GM12875 (cell line): ENCODE data around the gene FAAP20.

Source experiments
- H3K4me3 ChIP-seq: one replicate; pipeline ENCODE4 v1.5.1; 2011; ENCODE audit warnings: low read depth, low read length, control low read depth
- TF ChIP-seq, protein P1 (sequence below): IDR thresholded peaks from 2 replicates; pipeline ENCODE4 v1.5.1; 2011; ENCODE audit warnings: low read depth, mild to moderate bottlenecking, control low read depth, inconsistent platforms, low read length, moderate library complexity, borderline replicate concordance; ENCODE audit not compliant: insufficient read depth

FAAP20 gene

GRCh38 chr1:2224170-2224584 lies 29.6 kb upstream of the FAAP20 start:
- no peak overlapping the region for H3K4me3 ChIP-seq
- TF ChIP-seq, protein P1, sequence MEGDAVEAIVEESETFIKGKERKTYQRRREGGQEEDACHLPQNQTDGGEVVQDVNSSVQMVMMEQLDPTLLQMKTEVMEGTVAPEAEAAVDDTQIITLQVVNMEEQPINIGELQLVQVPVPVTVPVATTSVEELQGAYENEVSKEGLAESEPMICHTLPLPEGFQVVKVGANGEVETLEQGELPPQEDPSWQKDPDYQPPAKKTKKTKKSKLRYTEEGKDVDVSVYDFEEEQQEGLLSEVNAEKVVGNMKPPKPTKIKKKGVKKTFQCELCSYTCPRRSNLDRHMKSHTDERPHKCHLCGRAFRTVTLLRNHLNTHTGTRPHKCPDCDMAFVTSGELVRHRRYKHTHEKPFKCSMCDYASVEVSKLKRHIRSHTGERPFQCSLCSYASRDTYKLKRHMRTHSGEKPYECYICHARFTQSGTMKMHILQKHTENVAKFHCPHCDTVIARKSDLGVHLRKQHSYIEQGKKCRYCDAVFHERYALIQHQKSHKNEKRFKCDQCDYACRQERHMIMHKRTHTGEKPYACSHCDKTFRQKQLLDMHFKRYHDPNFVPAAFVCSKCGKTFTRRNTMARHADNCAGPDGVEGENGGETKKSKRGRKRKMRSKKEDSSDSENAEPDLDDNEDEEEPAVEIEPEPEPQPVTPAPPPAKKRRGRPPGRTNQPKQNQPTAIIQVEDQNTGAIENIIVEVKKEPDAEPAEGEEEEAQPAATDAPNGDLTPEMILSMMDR = no peak

GRCh38 chr1:2221271-2221670 lies 26.7 kb upstream of the FAAP20 start:
- TF ChIP-seq, protein P1 = no peak
- no peak overlapping the region for H3K4me3 ChIP-seq

DNA sequence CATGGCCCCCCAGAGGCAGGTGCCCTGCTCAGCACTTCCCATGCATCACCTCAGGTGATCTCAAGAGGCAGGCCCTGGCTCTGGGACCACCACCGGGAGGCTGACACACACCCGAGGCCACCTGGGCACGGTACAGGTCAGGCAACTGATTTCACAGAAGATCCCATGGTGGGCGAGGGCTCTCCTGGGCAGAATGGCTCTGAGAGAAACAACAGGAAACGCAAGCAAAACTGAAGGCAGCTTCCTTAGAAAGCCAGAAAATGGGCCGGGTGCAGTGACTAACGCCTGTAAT lies 22.1 kb upstream of the FAAP20 start:
- TF ChIP-seq, protein P1 = no peak
- H3K4me3 ChIP-seq = no peak overlapping the region

GRCh38 chr1:2215909-2216766 lies 21.6 kb upstream of the FAAP20 start:
- H3K4me3 ChIP-seq = no peak overlapping the region
- TF ChIP-seq, protein P1 = no peak

- TF ChIP-seq, protein P1 = no peak
- no peak overlapping the region for H3K4me3 ChIP-seq
These were observed 20.8 kb upstream of the FAAP20 start for GRCh38 chr1:2215329-2215728.

GRCh38 chr1:2214541-2215241 lies 20.1 kb upstream of the FAAP20 start:
- TF ChIP-seq, protein P1 = no peak
- no peak overlapping the region for H3K4me3 ChIP-seq
